AG20443 (cell line): ENCODE data around the gene CDKN2B.
"Not testable (repeated sequence)": the region's sequence is repeated elsewhere in the genome, so short reads cannot be mapped to it uniquely, and the experiment has no call there.

Source experiments
- DNase-seq: peaks from one replicate; pipeline ENCODE4 v3.0.0; 2012; ENCODE audit warnings: low spot score, mixed read lengths

Gene CDKN2B

GRCh38 chr9:21969011-21969940 is 39.8 kb downstream of the CDKN2B start:
- no peak for DNase-seq

GRCh38 chr9:21968331-21969010 is 40.6 kb downstream of the CDKN2B start:
- peak; percentile 36 for DNase-seq

GRCh38 chr9:21967702-21968101 is 41.4 kb downstream of the CDKN2B start:
- DNase-seq: no peak

GRCh38 chr9:21967169-21967568 is 41.9 kb downstream of the CDKN2B start:
- no peak for DNase-seq

- no peak for DNase-seq
These were observed 42.8 kb downstream of the CDKN2B start for GRCh38 chr9:21966140-21966851.

GRCh38 chr9:21965401-21965951 is 43.6 kb downstream of the CDKN2B start:
- DNase-seq: peak; percentile 89

- peak; percentile 74 for DNase-seq
These were observed 44.1 kb downstream of the CDKN2B start for GRCh38 chr9:21964925-21965385.

- DNase-seq: no peak
These were observed 47.5 kb downstream of the CDKN2B start for GRCh38 chr9:21961569-21961968.

GRCh38 chr9:21959268-21959667 is 49.8 kb downstream of the CDKN2B start:
- not testable (repeated sequence) for DNase-seq

GRCh38 chr9:21958833-21959232 is 50.3 kb downstream of the CDKN2B start:
- no peak for DNase-seq
